Measurements from ENCODE around the gene CTLA4. TPM values are rescaled to one million over a fixed set of nuclear protein-coding genes. Genes with fewer than 3 reads are reported as not detected.

Gene CTLA4
- 10 to 100 TPM; 19.1 to 20.4 TPM for total RNA-seq

GRCh38 chr2:203867561-203868200 is at the start of gene CTLA4:
Gene CTLA4 (plus strand): TSS chr2:203867771. CDS start chr2:203867943, 172 bp downstream.

Other genes with a start within 250 kb of the CTLA4 start
- gene CD28, start 161.1 kb upstream of the CTLA4 start, total RNA-seq: 100 to 1,000 TPM; 128 to 132 TPM
- gene ICOS, start 69.0 kb downstream of the CTLA4 start, total RNA-seq: 10 to 100 TPM; 45.0 to 45.4 TPM

Measured in activated naive CD4-positive, alpha-beta T cell treated with anti-CD3 and anti-CD28 coated beads, Interleukin-2, amount 10 ng/mL, durations not matched to agents 5 hours and 36 hours (primary cell).